Astrocyte of the spinal cord (primary cell): Measurements from ENCODE around the gene RGS12.

Source experiments
- DNase-seq: peaks from one replicate; pipeline ENCODE4 v3.0.0; 2011; ENCODE audit warnings: low read depth, low spot score
- H3K4me3 ChIP-seq: 2 replicates; pipeline ENCODE4 v1.5.1; 2011; ENCODE audit warnings: low read depth, mild to moderate bottlenecking, low read length, moderate library complexity
- in situ Hi-C: cut with HindIII; loops from 2 replicates; pipeline ENCODE4 v1.10.0; 2017; ENCODE audit warnings: low sequenced_read_pairs
- TF ChIP-seq, protein P1 (sequence below): IDR thresholded peaks from 2 replicates; pipeline ENCODE4 v1.5.1; 2012; ENCODE audit warnings: low read depth, mild to moderate bottlenecking, low read length, inconsistent platforms

The RGS12 gene

DNA sequence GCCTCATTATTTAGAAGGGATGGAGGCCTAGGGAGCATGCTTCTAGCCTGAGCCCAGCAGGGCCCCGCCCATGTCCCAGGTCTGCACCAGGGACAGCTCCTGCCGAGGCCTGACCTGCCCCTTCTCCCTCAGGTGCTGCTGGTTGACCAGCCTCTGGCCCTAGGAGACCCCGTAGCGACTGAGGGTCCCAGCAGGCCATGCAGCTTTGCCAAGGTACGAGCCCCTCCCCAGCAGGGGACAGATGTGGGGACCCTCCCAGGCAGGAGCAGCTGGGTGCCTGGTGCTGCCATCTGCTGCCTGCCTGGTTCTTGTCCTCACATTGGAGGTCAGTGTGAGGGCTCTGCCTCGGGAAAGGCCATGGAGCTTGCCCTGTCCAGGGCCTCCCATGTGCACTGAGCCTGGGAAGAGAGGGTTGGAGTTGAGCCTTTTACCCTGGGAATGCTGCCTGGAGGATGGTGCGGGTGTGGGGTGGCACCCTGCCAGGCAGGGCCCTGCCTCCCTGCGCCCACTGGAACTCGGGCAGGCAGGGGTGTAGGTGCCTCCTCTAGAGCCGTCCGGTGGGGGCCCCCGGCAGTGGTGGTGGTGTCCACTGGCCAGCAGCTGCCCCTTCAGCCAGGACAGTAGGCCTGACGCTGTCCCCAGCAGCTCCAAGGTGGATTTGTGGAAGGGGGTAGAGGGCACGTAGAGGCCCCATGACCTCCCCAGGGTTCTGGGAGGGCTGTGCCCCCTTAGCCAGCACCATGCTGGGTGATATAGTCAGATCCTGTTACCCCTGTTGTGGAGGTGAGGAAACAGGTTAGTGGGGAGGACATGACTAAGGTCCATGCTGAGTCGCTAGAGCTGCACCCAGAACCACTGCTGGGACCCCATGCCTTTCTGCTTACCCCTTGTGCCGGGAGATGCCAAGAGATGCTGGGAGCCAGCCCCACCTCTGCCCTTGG lies 46.1 kb upstream of the RGS12 start:
- H3K4me3 ChIP-seq = no peak overlapping the region
- TF ChIP-seq, protein P1, sequence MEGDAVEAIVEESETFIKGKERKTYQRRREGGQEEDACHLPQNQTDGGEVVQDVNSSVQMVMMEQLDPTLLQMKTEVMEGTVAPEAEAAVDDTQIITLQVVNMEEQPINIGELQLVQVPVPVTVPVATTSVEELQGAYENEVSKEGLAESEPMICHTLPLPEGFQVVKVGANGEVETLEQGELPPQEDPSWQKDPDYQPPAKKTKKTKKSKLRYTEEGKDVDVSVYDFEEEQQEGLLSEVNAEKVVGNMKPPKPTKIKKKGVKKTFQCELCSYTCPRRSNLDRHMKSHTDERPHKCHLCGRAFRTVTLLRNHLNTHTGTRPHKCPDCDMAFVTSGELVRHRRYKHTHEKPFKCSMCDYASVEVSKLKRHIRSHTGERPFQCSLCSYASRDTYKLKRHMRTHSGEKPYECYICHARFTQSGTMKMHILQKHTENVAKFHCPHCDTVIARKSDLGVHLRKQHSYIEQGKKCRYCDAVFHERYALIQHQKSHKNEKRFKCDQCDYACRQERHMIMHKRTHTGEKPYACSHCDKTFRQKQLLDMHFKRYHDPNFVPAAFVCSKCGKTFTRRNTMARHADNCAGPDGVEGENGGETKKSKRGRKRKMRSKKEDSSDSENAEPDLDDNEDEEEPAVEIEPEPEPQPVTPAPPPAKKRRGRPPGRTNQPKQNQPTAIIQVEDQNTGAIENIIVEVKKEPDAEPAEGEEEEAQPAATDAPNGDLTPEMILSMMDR = no peak
- in situ Hi-C loops = no loop called here
- DNase-seq = no peak

DNA sequence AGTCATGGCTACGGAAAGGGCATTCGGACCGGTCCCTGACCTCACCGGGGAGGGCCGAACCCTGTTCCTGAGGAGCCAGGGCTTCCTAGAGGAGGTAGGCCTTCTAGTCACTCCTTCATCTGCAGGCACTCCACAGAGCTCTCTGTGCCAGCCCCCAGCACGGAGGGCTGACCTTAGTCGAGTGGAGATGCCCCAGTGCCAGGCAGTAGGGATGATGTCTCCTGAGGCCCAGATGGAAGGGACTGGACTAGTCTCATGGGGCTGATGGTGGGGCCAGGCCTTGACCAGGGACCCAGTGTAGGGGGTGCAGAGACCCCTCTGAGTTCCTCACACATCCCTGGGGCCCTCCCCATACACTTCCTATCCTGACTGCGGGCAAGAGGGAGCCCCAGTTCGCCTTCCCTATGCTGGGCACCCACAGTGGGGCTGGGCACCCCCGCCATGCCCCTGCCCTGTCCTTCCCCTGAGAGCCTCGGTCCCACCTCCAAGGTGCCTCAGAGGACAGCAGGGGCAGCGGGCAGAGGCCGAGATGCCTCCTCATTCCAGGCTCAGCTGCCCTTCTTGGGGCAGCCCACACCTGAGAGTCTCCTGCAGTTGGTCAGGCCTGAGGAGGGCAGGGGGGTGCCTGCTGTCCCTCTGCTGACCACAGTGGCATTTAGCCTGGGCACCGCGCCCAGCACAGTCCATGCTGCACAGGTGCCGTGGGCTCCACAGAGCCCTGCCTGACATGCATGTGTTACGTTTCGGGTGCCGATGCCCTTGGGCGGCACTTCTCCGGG lies 45.2 kb upstream of the RGS12 start:
- no peak for DNase-seq
- TF ChIP-seq, protein P1 = no peak
- in situ Hi-C loops = no loop called here
- no peak overlapping the region for H3K4me3 ChIP-seq

DNA sequence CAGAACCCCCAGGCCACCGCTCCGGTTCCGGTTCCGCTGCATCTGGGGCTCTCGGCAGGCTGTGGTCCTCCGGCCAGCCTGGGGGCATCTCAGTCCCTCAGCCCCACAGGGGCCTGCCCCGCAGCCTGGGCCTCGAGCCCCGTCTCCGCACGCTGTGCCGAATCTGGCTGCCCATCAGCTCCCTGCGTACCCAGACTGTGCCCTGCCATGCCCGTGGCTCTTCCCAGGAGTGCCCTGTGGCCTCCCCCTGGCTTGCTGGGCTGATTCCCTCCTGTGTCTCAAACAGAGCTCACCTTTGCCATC lies 44.7 kb upstream of the RGS12 start:
- no peak for DNase-seq
- TF ChIP-seq, protein P1 = no peak
- in situ Hi-C loops = no loop called here
- H3K4me3 ChIP-seq = no peak overlapping the region

DNA sequence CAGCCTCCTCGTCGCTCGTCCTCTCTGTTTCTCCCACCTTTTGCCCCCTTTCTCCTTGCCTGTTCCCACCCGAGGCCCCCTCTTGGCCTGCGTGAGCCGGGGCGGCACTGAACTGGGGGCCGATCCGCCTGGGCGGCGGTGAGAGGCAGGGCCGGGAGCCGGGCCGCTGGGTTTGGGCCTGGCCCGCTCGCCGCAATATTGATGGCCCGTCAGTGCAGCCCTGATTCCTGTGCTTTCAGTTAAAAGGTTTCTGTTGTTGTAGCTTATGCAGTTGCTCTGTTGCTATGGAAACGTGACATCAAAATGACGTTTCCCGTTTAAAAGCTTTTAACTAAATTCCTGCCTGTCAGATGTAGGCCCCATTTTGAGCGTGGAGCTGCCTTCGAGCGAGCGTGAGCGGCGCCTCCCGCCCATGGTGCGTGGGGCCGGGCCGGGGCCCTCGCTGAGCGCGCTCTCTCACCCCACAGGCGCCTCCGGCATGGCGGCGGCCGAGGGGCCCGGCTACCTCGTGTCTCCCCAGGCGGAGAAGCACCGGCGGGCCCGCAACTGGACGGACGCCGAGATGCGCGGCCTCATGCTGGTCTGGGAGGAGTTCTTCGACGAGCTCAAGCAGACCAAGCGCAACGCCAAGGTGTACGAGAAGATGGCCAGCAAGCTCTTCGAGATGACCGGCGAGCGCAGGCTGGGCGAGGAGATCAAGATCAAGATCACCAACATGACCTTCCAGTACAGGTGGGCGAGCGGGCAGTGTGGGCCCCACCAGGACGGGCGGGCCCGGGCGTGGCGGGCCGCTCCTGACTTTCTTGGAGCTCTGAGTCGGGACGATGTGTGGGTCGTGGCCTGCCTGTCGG lies 43.8 kb upstream of the RGS12 start, which contains the start of gene MSANTD1:
Gene MSANTD1, plus strand, starts transcription at position 349 of the 851 bp plus-strand sequence. Its CDS starts 64 bp downstream, at position 413.
- no peak within 1 kb of the TSS for H3K4me3 ChIP-seq
- DNase-seq = peak; percentile 47
- in situ Hi-C loops = no loop called here
- TF ChIP-seq, protein P1 = no peak

DNA sequence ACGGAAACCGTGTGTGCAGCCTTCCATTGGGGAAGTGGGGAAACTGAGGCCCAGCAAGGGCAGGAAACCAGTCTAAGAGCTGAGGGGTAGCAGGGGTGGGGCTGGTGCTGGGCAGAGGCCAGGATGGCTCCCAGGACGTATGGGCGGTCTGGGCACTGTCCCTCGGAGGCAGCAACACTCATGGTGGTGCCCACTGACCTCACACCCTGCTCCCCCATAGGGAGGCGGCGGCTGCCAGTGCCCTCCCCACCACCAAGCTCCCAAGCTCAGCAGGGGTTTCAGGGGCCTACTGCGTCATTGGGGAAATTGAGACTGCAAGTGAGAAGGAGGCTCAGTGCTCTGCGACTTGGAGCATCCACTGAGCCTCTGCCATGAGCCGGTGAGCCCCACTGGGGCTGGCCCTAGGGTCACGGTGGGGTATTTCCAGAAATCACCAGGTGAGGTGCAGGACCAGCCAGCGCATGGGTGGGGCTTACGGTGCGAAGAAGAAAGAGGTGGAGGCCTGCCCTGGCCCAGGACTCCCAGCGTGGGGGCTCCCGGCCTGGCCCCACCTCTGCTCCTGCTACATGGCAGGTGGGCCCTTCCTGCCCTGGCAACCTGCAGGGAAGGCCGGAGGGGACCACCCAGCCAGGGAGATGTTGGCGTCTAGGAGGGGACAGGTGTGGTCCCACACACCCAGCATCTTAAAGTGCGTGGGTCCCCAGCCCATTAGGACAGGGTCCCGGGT lies 42.9 kb upstream of the RGS12 start:
- DNase-seq = no peak
- TF ChIP-seq, protein P1 = no peak
- in situ Hi-C loops = no loop called here
- no peak overlapping the region for H3K4me3 ChIP-seq
